Activated CD4-positive, alpha-beta T cell treated with anti-CD3 and anti-CD28 coated beads for 24 hours (primary cell): ENCODE measurements around the gene CSAG1.
"Not testable (repeated sequence)": the region's sequence is repeated elsewhere in the genome, so short reads cannot be mapped to it uniquely, and the experiment has no call there.

Experiments
- DNase-seq, 2 donors: peaks; one replicate each; pipeline ENCODE4 v3.0.0-alpha.2; 2020; ENCODE audit warnings: low read depth in 2 of 2

Gene CSAG1

DNA sequence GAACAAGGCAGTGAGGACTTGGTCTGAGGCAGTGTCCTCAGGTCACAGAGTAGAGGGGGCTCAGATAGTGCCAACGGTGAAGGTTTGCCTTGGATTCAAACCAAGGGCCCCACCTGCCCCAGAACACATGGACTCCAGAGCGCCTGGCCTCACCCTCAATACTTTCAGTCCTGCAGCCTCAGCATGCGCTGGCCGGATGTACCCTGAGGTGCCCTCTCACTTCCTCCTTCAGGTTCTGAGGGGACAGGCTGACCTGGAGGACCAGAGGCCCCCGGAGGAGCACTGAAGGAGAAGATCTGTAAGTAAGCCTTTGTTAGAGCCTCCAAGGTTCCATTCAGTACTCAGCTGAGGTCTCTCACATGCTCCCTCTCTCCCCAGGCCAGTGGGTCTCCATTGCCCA is 33.1 kb downstream of the CSAG1 start:
- not testable (repeated sequence) for DNase-seq

- not testable (repeated sequence) for DNase-seq
These were observed 35.3 kb downstream of the CSAG1 start, which contains the start of gene MAGEA3 for GRCh38 chrX:152697952-152698931. Gene MAGEA3, plus strand, starts transcription at chrX:152698794. Its CDS starts 2,039 bp downstream, at chrX:152700833.

DNA sequence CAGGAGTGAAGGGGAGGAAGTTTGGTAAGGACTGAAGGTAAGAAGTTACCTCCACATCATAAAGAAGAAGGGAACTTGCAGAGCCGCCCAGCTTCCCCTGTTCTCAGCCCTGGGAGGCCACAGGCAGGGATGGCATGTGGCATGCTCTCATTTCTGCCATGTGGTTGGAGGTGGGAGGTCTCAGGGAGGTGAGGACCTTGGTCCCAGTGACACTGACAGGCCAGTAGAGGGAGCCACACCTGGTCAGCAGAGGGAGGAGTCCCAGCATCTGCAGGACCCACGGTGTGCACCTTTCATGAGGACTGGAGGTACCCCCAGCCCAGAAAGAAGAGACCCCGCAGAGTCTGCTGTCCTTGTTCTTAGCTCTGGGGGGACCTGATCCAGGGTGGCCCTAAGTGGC is 52.5 kb downstream of the CSAG1 start:
- not testable (repeated sequence) for DNase-seq
